Activated naive CD8-positive, alpha-beta T cell (primary cell): Measurements from ENCODE around the gene LMF1.
"Not testable (repeated sequence)": the region's sequence is repeated elsewhere in the genome, so short reads cannot be mapped to it uniquely, and the experiment has no call there.

Experiments used
- H3K27ac Mint-ChIP-seq: one replicate; pipeline ENCODE4 v1.8.0; 2021; ENCODE audit warnings: mixed read lengths
- H3K27me3 Mint-ChIP-seq: one replicate; pipeline ENCODE4 v1.8.0; 2021; ENCODE audit warnings: mixed read lengths
- H3K36me3 Mint-ChIP-seq: one replicate; pipeline ENCODE4 v1.8.0; 2021; ENCODE audit warnings: mixed read lengths
- H3K4me1 Mint-ChIP-seq: one replicate; pipeline ENCODE4 v1.8.0; 2021; ENCODE audit warnings: low read depth, mixed read lengths
- H3K4me3 Mint-ChIP-seq: one replicate; pipeline ENCODE4 v1.8.0; 2021; ENCODE audit warnings: mild to moderate bottlenecking, mixed read lengths
- H3K9me3 Mint-ChIP-seq: one replicate; pipeline ENCODE4 v1.8.0; 2021; ENCODE audit warnings: low read depth, mixed read lengths

Gene LMF1

DNA sequence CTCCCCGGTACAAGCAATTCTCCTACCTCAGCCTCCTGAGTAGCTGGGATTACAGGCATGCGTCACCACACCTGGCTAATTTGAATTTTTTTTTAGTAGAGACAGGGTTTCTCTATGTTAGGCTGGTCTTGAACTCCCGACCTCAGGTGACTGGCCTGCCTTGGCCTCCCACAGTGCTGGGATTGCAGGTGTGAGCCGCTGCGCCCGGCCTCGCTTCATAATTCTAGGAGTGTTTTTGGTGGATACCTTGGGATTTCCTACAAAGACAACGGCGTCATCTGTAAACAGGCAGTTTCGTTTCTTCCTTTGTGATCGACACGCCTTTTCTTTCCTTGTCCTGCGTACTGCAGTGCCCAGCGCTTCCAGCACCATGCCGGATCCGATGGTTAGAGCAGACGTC, 109.3 kb downstream of the LMF1 start:
- Mint-ChIP-seq H3K9me3 (peaks cover 12% of the 10 kb centered on the region), H3K36me3 (peaks cover 7% of the 10 kb centered on the region), H3K4me1 (no peaks in the 10 kb centered on the region), H3K27me3 (no peaks in the 10 kb centered on the region), H3K27ac (no peak overlapping the region), H3K4me3 (no peak overlapping the region)

DNA sequence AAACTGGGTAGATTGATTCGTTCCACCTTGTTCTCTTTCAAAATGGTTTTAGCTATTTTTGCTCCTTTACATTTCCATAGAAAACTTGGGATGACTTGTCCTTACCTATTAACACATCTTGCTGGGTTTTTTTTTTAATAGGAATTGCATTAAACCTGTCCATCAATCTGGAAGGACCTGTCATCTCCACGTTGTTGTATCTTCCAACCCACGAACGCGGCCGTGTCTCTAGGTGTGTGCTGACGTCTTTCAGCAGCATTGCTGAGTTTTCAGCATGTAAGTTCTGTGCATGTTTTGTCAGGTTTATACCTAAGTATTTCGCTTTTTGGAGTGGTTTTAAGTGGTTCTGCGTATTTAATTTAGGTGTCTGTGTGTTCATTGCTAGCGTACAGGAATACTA, 109.9 kb downstream of the LMF1 start:
- Mint-ChIP-seq H3K27me3 (no peaks in the 10 kb centered on the region), H3K36me3 (peaks cover 7% of the 10 kb centered on the region), H3K4me3 (no peak overlapping the region), H3K4me1 (no peaks in the 10 kb centered on the region), H3K27ac (no peak overlapping the region), H3K9me3 (peaks cover 12% of the 10 kb centered on the region)

DNA sequence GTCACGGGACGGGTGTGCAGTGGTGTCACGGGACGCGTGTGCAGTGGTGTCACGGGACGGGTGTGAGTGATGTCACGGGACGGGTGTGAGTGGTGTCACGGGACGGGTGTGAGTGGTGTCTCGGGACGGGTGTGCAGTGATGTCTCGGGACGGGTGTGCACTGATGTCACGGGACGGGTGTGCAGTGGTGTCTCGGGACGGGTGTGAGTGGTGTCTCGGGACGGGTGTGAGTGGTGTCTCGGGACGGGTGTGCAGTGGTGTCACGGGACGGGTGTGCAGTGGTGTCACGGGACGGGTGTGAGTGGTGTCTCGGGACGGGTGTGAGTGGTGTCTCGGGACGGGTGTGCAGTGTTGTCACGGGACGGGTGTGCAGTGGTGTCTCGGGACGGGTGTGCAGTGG, 111.8 kb downstream of the LMF1 start:
- H3K4me1 Mint-ChIP-seq, H3K36me3 Mint-ChIP-seq, H3K4me3 Mint-ChIP-seq, H3K27ac Mint-ChIP-seq, H3K27me3 Mint-ChIP-seq: not testable (repeated sequence)
- H3K9me3 Mint-ChIP-seq = peaks cover 12% of the 10 kb centered on the region

DNA sequence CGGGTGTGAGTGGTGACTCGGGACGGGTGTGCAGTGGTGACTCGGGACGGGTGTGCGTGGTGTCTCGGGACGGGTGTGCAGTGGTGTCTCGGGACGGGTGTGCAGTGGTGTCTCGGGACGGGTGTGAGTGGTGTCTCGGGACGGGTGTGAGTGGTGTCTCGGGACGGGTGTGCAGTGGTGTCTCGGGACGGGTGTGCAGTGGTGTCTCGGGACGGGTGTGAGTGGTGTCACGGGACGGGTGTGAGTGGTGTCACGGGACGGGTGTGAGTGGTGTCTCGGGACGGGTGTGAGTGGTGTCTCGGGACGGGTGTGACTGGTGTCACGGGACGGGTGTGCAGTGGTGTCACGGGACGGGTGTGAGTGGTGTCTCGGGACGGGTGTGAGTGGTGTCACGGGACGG, 112.3 kb downstream of the LMF1 start:
- peaks cover 12% of the 10 kb centered on the region for H3K9me3 Mint-ChIP-seq
- not testable (repeated sequence) for H3K27ac Mint-ChIP-seq, H3K36me3 Mint-ChIP-seq, H3K4me1 Mint-ChIP-seq, H3K4me3 Mint-ChIP-seq, H3K27me3 Mint-ChIP-seq

DNA sequence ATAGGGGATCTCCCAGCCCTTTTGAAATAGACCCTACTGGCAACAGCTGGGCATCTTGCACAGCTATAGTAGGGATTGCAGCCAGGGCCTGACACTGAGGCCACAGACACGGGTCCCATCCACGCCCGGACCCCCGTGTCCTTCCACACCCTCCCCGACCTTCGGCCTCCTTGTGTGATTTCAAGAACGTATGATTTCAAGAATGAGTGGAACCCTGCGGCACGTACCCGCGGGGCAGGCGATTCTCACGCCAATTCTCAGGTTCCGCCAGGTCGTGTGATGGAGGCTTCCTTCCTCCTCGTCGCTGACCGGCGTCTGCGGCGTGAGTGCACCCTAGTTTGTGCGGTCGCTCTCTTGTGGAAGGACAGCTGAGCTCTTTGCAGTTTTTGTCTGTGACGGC, 114.0 kb downstream of the LMF1 start:
- no peaks in the 10 kb centered on the region for H3K4me1 Mint-ChIP-seq
- H3K36me3 Mint-ChIP-seq = peaks cover 6% of the 10 kb centered on the region
- no peak overlapping the region for H3K27ac Mint-ChIP-seq
- no peaks in the 10 kb centered on the region for H3K27me3 Mint-ChIP-seq
- H3K4me3 Mint-ChIP-seq = no peak overlapping the region
- peaks cover 11% of the 10 kb centered on the region for H3K9me3 Mint-ChIP-seq

DNA sequence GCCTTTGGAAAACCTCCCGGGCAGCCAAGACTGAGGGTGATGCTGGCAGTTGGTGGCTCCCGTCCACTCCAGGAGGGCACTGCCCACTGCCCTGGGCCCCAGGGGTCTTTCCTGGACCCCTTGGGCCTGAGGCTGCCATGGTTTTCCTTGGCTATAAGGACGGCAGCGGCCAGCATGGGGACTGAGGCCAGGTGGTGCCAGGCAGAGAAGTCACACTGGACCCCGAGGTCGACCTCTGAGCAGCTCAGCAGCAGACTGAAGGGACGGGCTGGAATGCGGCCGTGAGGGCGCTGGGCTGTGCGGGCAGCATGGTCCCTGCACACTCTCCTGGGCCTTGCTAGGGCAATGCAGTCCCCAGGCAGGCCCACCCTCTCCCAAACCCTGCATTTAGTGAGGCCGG, 114.7 kb downstream of the LMF1 start:
- Mint-ChIP-seq H3K4me3 (no peak overlapping the region), H3K27ac (no peak overlapping the region), H3K27me3 (no peaks in the 10 kb centered on the region), H3K9me3 (peaks cover 7% of the 10 kb centered on the region), H3K36me3 (peaks cover 6% of the 10 kb centered on the region), H3K4me1 (no peaks in the 10 kb centered on the region)

DNA sequence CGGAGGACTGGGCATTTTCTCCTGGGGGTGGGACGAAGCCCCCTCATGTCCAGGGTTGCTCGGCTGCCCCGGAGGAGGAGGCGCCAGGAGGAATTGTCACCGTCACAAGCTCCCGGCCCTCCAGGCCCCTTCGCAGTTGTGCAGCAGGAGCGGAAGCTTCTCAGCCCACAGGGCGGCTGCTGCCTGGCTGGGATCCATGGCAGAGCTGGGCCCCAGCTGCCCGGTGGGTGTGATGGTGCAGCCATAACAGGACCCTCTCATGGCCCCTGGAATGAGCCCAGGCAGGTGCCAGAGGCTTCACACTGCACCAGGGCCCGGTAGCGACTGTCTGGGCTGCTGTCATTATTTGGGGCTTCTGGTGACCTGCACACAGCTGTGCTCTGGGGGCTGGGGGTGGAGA, 115.3 kb downstream of the LMF1 start:
- H3K27me3 Mint-ChIP-seq = no peaks in the 10 kb centered on the region
- H3K36me3 Mint-ChIP-seq = peaks cover 3% of the 10 kb centered on the region
- H3K9me3 Mint-ChIP-seq = peaks cover 1% of the 10 kb centered on the region
- H3K27ac Mint-ChIP-seq = no peak overlapping the region
- H3K4me1 Mint-ChIP-seq = no peaks in the 10 kb centered on the region
- H3K4me3 Mint-ChIP-seq = no peak overlapping the region

DNA sequence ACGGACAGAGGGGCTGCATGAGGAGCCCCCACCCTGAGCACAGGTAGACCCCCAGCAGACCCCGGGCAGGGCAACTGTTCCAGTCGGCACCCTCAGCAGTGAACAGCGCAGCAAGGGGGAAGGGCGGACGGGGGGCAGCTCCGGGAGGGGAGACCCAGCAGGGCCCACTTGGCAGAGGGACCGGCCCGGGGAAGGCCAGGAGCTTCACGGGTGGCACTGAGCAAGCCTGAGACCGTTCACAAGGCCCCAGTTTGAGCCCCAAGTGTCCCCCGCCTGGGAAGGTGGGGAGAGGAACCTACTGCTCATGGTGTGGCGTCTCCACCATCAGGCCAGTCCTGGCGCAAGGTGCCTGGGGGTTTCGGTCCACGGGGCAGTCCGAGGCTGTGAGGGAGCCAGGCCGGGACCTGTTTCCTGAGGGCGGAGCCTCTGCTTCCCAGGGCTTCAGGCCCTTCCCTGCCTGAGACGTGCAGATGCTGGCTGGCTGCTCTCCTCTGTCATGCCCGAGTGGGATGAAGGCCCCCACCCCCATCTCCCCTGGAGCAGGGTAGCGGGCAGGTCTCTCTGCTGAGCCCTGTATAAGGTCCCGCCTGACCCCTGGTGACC, 115.9 kb downstream of the LMF1 start:
- no peaks in the 10 kb centered on the region for H3K9me3 Mint-ChIP-seq
- H3K27me3 Mint-ChIP-seq = no peaks in the 10 kb centered on the region
- no peak overlapping the region for H3K4me3 Mint-ChIP-seq
- no peaks in the 10 kb centered on the region for H3K4me1 Mint-ChIP-seq
- H3K36me3 Mint-ChIP-seq = peaks cover 2% of the 10 kb centered on the region
- no peak overlapping the region for H3K27ac Mint-ChIP-seq

DNA sequence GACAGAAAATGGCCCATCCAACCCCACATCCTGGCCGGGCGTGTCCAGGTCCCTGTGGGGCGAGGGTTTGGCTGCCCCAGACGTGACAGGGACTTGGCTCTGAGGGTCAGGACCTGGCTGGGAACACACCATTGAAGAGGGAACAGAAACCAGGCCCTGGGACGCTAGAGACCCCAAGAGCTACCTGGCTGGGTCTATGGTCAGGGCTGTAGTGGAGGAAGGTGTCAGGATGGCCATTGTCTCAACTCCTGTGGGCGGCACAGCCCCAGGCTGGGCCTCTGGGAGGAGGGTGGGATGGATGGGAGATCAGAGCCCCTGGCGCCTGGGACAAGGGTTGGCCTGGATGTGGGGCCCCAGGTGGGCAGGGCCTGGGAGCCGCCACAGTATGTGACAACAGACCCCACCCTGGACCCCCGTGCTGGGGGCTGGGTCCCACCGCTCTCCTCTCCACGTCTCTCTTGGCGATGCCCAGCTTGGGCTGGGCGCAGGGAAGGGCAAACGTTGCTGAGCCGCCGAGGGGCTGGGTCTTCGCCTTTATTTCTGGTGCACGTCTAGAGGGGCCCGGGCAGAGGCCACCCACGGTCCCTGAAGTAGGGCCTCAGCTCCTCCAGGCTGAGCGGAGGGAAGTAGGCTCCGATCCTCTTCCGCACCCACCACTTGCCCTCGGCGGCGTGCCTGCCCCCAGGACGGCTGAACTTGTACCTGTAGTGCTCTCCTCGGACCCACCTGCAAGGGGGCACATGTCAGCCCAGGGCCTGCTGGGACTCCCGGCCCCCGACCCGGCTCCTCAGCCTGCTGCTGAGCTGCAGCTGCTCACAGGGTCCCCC, 116.6 kb downstream of the LMF1 start:
- Mint-ChIP-seq H3K36me3 (peaks cover 2% of the 10 kb centered on the region), H3K27ac (no peak overlapping the region), H3K4me1 (no peaks in the 10 kb centered on the region), H3K4me3 (no peak overlapping the region), H3K9me3 (no peaks in the 10 kb centered on the region), H3K27me3 (no peaks in the 10 kb centered on the region)

DNA sequence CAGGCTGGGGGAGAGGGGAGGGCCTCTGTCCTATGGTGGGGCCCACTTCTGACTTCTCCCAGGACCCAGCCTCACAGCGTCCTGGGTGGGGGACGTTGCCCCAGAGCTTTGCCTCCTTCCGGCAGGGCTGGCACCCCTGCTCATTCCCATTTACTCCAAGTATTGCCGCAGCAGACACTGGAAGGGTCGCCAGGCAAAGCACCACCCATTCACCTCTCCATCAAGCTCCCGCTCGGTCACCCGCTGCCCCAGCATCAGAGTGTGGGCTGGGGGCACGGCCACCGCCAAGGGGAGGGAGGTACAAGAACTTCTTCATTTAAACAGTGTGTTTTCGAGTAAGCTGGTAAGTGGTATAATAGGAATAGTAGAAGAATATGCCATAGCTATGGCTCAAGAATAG, 117.5 kb downstream of the LMF1 start:
- Mint-ChIP-seq H3K27me3 (no peaks in the 10 kb centered on the region), H3K4me1 (no peaks in the 10 kb centered on the region), H3K9me3 (no peaks in the 10 kb centered on the region), H3K4me3 (no peak overlapping the region), H3K27ac (no peak overlapping the region), H3K36me3 (peaks cover 2% of the 10 kb centered on the region)

DNA sequence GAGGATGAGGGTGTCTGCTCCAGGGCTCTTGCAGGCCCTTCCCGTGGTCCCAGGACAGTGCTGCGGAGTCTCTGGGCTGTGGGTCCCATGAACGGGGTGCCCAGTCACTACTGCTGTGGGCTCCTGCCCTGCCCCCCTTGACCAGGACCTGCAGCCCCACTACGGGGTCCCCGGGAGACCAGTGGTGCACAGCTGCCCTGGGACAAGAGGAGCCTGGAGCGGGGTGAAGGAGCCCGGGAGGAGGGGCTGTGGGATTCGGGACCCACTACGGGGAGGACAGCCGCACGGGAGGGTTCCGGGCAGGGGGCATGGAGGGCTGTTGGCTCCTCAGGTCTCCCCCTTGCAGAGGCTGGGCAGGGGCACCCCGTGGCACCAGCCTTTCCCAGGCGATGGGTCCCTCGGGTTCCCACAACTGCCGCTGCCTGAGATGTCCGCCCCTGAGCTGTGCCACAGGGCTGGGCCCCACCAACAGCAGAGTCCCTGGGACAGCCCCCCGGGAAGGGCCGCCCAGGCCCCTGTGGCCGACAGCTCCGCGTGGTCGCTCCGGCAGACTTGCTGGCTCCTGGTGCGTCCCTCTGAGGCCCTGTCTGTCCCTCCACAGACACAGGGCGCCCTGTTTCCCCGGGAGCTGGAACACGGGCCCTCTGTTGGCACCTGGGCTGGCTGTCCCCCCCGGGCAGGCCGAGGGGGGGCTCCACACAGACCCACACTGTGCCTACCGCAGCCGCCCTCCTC, 118.2 kb downstream of the LMF1 start:
- Mint-ChIP-seq H3K9me3 (no peaks in the 10 kb centered on the region), H3K4me3 (no peak overlapping the region), H3K4me1 (no peaks in the 10 kb centered on the region), H3K36me3 (peaks cover 2% of the 10 kb centered on the region), H3K27ac (no peak overlapping the region), H3K27me3 (no peaks in the 10 kb centered on the region)

DNA sequence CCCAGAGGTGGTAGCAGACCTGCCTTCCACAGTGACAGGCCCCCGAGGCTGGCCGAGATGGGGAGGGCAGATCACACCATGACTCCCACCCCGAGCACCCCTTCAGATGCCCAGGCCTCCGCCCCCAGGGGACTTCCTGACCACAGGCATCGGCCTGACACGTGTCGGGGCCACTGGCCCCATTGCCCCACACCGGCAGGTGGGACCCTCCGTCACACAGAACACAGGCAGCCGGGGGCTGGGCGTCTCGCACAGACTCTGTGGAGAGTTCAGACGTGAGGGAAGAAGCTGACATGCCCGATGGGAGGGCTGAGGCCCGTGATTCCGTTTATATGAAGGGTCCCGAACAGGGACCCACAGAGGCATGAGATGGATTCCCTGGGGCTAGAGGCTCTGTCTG, 118.9 kb downstream of the LMF1 start:
- Mint-ChIP-seq H3K36me3 (peaks cover 2% of the 10 kb centered on the region), H3K27ac (no peak overlapping the region), H3K4me1 (no peaks in the 10 kb centered on the region), H3K4me3 (no peak overlapping the region), H3K9me3 (no peaks in the 10 kb centered on the region), H3K27me3 (no peaks in the 10 kb centered on the region)

DNA sequence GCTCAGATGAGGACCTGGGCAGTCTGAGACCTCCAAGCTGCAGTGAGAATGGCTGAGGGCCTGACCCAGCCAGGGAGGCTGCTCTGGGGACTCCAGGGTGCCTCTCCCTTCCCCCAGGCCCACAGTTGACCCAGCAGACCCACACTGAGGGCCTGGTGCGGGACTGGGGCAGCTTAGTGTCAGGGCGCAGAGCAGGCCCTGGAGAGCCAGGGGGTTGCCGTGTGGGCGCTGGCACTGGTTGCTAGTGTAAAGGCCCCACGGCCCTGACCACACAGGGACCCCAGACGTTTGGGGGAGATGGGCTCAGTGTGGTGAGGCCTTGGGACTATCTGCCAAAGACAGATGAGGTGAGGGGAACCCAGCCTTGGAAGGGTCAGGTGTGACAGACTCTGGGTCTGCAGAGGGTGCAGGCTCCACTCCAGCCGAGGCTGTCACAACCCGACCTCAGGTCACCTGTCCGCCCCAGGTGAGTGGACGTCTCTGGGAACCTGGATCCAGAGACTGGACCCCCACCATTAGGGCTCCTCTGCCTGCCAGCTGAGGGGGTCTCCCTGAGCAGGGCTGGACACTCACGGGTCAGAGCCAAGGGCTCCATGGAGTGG, 119.5 kb downstream of the LMF1 start:
- Mint-ChIP-seq H3K4me3 (no peak overlapping the region), H3K9me3 (no peaks in the 10 kb centered on the region)

DNA sequence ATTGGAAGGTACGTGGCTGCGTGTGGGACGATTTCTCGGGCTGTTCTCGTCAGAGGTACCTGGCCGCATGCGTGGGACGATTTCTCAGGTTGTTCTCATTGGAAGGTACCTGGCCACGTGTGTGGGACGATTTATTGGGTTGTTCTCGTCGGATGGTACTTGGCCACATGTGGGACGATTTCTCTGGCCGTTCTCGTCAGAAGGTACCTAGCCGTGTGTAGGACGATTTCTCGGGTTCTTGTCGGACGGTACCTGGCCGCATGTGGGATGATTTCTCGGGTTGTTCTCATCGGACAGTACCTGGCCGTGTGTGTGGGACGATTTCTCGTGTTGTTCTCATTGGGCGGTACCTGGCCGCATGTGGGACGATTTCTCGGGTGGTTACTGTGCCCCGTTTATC, 120.1 kb downstream of the LMF1 start:
- H3K27ac Mint-ChIP-seq = no peak overlapping the region

More for the DNA sequence above, 119.5 kb downstream of the LMF1 start:
- Mint-ChIP-seq H3K36me3 (peaks cover 2% of the 10 kb centered on the region), H3K27ac (no peak overlapping the region), H3K27me3 (no peaks in the 10 kb centered on the region), H3K4me1 (no peaks in the 10 kb centered on the region)

More for the DNA sequence above, 120.1 kb downstream of the LMF1 start:
- Mint-ChIP-seq H3K4me1 (no peaks in the 10 kb centered on the region), H3K27me3 (no peaks in the 10 kb centered on the region), H3K36me3 (peaks cover 2% of the 10 kb centered on the region), H3K9me3 (no peaks in the 10 kb centered on the region), H3K4me3 (no peak overlapping the region)
